Peyer's patch (tissue), 4 donors: ENCODE results near the gene CFAP77. TPM values are rescaled to one million over a fixed set of nuclear protein-coding genes. Genes with fewer than 3 reads are reported as not detected.

ENCODE experiments used
- DNase-seq, 3 donors: peaks; one replicate each; pipeline ENCODE4 v3.0.0-alpha.2; 2017 to 2019
- H3K27ac ChIP-seq, 4 donors: fragments of 200-600 bp; sonication (generic); one replicate each; pipeline ENCODE4 v1.5.1; 2016 to 2019
- H3K27me3 ChIP-seq, 2 donors: fragments of 200-600 bp; sonication (generic); one replicate each; pipeline ENCODE4 v1.5.1; 2019
- H3K36me3 ChIP-seq, 3 donors: fragments of 200-600 bp; sonication (generic); one replicate each; pipeline ENCODE4 v1.5.1; 2016 to 2019
- H3K4me1 ChIP-seq, 4 donors: fragments of 200-600 bp; sonication (generic); one replicate each; pipeline ENCODE4 v1.5.1; 2016 to 2019
- H3K4me3 ChIP-seq, 4 donors: fragments of 200-600 bp; sonication (generic); 1 replicate in 3 of 4; 2 replicates in 1 of 4; pipeline ENCODE4 v1.5.1; 2016 to 2019; ENCODE audit warnings: mild to moderate bottlenecking in 1 of 4
- H3K9me3 ChIP-seq, 4 donors: fragments of 200-600 bp; sonication (generic); one replicate each; pipeline ENCODE4 v1.5.1; 2016 to 2019; ENCODE audit warnings: mild to moderate bottlenecking in 1 of 4
- CTCF ChIP-seq, 6 experiments: fragments of 450-650 bp in 4 of 6; fragments of 200-600 bp in 2 of 6; sonication (generic) in 1 of 6; IDR thresholded peaks; one replicate each; pipeline ENCODE4 v1.5.1; 2017 to 2019; ENCODE audit warnings: antibody characterized with exemption in 6 of 6, mild to moderate bottlenecking in 3 of 6, moderate library complexity in 1 of 6
- POLR2A ChIP-seq, 2 donors: fragments of 450-650 bp; IDR thresholded peaks; one replicate each; pipeline ENCODE4 v1.5.1; 2017; ENCODE audit warnings: antibody characterized with exemption in 2 of 2, mild to moderate bottlenecking in 2 of 2, moderate library complexity in 2 of 2
- total RNA-seq, 4 donors: library from RNA; depleted of rRNA; stranded (reverse); fragments of >200 nt; gene quantifications; one replicate each; pipeline ENCODE4 v1.1.0, GENCODE V29; 2016

The CFAP77 gene
- total RNA-seq, 4 donors from 2014 or later = not detected

- DNase-seq = no peak
- H3K27ac ChIP-seq = no peak overlapping the region
- no peaks in the 10 kb centered on the region for H3K36me3 ChIP-seq
- no peak for TF ChIP-seq CTCF (IDR thresholded peaks at IDR 0.05)
- TF ChIP-seq POLR2A (IDR thresholded peaks at IDR 0.05) = no peak
- H3K27me3 ChIP-seq = no peaks in the 10 kb centered on the region
- no peak overlapping the region for H3K4me3 ChIP-seq
- H3K9me3 ChIP-seq = no peaks in the 10 kb centered on the region
- H3K4me1 ChIP-seq = no peaks in the 10 kb centered on the region
These were observed 55.2 kb downstream of the CFAP77 start for GRCh38 chr9:132465131-132465635.

- Histone ChIP-seq H3K27me3 (no peaks in the 10 kb centered on the region), H3K4me3 (no peak overlapping the region), H3K27ac (no peak overlapping the region), H3K9me3 (no peaks in the 10 kb centered on the region), H3K4me1 (no peaks in the 10 kb centered on the region), H3K36me3 (no peaks in the 10 kb centered on the region)
- no peak for DNase-seq
- TF ChIP-seq CTCF (IDR thresholded peaks at IDR 0.05) (no peak), POLR2A (IDR thresholded peaks at IDR 0.05) (no peak)
These were observed 62.2 kb downstream of the CFAP77 start for GRCh38 chr9:132472199-132472598.

- no peak for DNase-seq
- Histone ChIP-seq H3K4me1 (no peaks in the 10 kb centered on the region), H3K27ac (no peak overlapping the region), H3K36me3 (no peaks in the 10 kb centered on the region), H3K4me3 (no peak overlapping the region), H3K9me3 (no peaks in the 10 kb centered on the region), H3K27me3 (no peaks in the 10 kb centered on the region)
- TF ChIP-seq POLR2A (IDR thresholded peaks at IDR 0.05) (no peak), CTCF (IDR thresholded peaks at IDR 0.05) (no peak)
These were observed 62.6 kb downstream of the CFAP77 start for GRCh38 chr9:132472599-132472998.

GRCh38 chr9:132474253-132474652, 64.2 kb downstream of the CFAP77 start:
- H3K36me3 ChIP-seq = no peaks in the 10 kb centered on the region
- no peak for DNase-seq
- no peak for TF ChIP-seq POLR2A (IDR thresholded peaks at IDR 0.05)
- no peak for TF ChIP-seq CTCF (IDR thresholded peaks at IDR 0.05)
- H3K4me3 ChIP-seq = no peak overlapping the region
- no peaks in the 10 kb centered on the region for H3K9me3 ChIP-seq
- H3K27ac ChIP-seq = no peak overlapping the region
- no peaks in the 10 kb centered on the region for H3K4me1 ChIP-seq
- no peaks in the 10 kb centered on the region for H3K27me3 ChIP-seq

DNA sequence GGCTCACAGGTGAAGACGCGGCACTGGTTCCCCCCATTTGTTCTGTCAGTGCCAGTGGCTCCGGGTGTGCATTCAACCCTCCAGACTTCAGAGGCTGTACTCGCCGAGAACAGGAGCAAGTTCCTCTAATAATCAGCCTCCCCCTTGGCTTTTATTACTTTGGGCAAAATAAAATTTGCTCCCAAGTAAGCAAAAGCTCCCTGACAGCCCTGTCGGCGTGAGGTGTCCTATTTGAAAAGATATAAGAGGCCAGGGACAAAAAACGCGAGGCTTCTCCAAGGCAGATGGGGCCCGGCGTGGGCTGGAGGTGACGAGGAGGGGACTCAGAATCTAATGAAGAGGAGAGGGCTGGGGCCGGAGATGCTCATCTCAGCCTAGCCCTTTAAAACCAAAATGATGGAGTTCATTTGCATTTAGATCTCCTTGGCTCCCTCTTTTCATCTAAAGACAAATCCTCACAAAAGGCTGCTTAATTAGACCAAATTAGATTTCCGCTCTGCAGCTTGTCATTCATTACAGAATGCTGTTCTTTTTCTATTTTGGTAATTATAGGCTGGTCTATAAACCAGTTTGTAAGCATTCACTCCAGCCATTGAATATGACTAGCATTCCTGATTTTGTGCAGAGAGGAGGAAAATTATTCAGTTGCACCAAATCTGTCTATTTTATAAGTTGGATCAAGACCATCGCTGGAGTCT, 68.5 kb downstream of the CFAP77 start:
- no peaks in the 10 kb centered on the region for H3K36me3 ChIP-seq
- H3K27me3 ChIP-seq = no peaks in the 10 kb centered on the region
- H3K4me3 ChIP-seq = no peak overlapping the region
- no peak overlapping the region for H3K27ac ChIP-seq
- H3K9me3 ChIP-seq = no peaks in the 10 kb centered on the region
- TF ChIP-seq CTCF (IDR thresholded peaks at IDR 0.05) = no peak
- no peak for TF ChIP-seq POLR2A (IDR thresholded peaks at IDR 0.05)
- no peak for DNase-seq
- H3K4me1 ChIP-seq = no peaks in the 10 kb centered on the region
